HG03066 (cell line): ENCODE data around the gene TLE5.
"Not testable (repeated sequence)": the region's sequence is repeated elsewhere in the genome, so short reads cannot be mapped to it uniquely, and the experiment has no call there.

Experiments used
- ATAC-seq: cut with Tn5 transposase; IDR thresholded peaks from one replicate; pipeline ENCODE4 v1.9.1; 2021; ENCODE audit warnings: low read depth; ENCODE audit not compliant: unreplicated experiment

Gene TLE5

GRCh38 chr19:3045885-3046697 is 16.2 kb downstream of the TLE5 start:
- no peak for ATAC-seq

DNA sequence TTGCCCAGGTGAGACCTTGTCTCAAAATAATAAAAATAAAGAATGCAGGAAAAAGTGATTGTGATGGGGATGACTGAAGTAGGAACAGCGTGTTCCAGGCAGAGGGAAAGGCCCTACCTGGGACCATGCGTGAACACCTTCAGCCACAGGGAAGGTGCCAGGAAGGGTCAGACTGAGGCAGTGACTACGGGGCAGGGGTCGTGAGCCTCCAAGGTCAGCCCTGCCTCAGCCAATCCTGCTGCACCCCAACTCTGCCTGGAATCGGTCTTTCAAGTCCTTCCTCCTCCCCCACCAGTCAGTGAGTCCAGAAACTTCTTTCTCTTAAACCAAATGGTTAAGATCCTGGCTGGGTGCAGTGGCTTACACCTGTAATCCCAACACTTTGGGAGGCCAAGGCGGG is 17.1 kb downstream of the TLE5 start:
- no peak for ATAC-seq

DNA sequence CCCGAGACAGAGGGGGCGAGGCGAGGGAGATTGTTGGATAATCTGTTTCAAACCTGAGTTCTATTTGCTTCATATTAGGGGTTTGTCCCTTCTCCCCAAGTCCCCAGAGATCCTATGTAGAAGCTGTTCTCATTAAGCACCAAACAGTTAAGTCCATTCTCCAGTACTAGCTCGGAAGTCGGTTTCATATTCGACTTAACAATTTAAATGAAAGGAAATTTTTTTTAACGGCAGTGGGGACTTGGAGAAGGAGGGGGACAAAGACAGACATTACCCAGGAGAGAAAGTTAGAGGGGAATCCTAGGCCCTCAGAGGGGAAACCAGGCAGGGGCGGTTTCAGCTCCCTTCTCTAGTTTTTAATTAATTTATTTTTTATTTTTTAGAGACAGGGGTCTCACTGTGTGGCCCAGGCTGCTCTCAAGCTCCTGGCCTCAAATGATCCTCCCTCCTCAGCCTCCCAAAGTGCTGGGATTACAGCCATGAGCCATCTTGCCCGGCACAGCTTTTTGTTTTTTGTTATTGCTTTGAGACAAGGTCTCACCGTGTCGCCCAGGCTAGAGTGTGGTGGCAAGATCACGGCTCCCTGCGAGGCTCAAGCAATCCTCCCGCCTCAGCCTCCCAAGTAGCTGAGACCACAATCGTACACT is 19.6 kb downstream of the TLE5 start:
- ATAC-seq = no peak

- ATAC-seq = no peak
These were observed 20.3 kb downstream of the TLE5 start for GRCh38 chr19:3041761-3042620.

DNA sequence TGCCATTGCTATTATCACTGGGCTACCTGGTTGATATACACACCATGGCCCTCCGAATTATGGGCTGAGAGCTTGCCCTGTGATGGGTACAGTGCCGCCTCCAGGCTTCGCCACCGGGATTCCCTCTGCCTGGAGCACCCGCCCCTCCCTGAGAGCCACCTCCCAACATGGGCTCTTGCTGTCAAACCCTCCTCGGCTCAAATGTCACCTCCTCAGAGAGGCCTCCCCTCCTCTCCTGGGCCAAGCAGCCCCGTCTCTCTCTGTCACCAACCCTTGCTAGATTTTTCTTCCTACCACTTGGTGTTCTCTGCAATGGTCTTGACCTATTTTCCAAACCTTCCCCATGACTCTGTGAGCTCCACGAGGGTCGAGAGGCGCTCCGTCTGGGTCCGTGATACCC is 21.0 kb downstream of the TLE5 start:
- no peak for ATAC-seq

DNA sequence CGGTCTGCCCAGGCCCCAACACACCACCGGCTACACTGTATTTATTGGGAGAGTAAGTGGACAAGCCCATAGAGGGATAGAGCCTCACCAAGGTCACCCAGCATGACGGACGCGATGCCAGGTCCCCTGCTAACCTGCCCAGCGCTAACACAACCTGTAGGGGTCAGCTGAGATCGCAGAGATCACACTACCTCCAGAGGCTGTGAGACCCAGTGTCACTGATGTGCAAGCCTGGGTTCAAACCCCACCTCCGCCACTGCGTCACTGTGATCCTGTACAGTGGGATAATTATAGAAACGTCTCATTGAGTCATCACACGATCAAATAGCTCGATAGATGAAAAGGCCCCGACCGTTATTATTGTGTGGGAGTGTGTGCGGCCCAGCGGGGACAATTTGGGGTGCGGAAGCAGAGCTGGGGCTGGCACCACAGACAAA is 22.6 kb downstream of the TLE5 start:
- no peak for ATAC-seq

DNA sequence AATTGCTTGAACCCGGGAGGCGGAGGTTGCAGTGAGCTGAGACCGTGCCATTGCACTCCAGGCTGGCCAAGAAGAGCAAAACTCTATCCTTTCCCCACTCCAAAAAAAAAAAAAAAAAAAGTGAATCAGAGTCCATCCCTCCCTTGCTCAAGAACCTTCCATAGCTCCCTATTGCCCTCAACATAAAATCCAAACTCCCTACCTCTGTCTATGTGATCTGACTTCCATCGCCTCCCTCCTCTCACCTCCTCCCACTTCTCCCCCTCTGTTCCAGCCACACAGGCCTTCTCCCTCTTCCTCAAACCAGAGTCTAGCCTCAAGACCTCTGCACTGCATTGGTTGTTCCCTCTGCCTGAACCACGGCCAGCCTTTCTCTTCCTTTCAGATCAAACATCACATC is 23.2 kb downstream of the TLE5 start:
- ATAC-seq = no peak

DNA sequence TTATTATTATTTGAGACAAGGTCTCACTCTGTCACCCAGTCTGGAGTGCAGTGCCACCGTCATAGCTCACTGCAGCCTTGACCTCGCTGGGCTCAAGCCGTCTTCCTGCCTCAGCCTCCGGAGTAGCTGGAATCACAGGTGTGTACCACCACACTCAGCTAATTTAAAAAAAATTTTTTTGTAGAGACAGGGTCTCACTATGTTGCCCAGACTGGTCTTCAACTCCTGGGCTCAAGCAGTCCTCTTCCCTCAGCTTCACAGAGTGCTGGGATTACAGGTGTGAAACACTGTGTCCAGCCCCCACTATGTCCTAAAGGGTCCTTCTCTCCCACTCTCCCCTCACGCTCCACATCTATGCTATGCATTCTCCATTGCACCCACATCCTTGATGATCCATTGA is 24.1 kb downstream of the TLE5 start:
- ATAC-seq = no peak

DNA sequence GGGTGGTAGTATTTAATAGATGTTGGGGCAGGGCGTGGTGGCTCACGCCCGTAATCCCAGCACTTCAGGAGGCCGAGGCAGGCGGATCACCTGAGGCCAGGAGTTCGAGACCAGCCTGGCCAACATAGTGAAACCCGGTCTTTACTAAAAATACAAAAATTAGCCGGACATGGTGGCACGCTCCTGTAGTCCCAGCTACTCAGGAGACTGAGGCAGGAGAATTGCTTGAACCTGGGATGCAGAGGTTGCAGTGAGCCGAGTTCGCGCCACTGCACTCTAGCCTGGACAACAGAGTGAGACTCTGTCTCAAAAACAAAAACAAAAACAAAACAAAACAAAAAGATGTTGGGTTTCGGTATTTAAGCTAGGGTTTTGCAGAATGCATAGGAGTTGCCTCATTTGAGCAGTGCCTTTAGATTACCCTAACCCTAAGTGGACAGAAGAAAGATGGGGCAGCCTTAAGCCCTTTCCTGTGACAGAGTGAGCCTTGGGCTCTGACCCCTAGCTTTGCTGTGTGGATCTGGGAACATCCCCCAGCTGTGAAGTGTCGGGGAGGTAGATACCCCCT is 25.2 kb downstream of the TLE5 start:
- ATAC-seq = not testable (repeated sequence)

DNA sequence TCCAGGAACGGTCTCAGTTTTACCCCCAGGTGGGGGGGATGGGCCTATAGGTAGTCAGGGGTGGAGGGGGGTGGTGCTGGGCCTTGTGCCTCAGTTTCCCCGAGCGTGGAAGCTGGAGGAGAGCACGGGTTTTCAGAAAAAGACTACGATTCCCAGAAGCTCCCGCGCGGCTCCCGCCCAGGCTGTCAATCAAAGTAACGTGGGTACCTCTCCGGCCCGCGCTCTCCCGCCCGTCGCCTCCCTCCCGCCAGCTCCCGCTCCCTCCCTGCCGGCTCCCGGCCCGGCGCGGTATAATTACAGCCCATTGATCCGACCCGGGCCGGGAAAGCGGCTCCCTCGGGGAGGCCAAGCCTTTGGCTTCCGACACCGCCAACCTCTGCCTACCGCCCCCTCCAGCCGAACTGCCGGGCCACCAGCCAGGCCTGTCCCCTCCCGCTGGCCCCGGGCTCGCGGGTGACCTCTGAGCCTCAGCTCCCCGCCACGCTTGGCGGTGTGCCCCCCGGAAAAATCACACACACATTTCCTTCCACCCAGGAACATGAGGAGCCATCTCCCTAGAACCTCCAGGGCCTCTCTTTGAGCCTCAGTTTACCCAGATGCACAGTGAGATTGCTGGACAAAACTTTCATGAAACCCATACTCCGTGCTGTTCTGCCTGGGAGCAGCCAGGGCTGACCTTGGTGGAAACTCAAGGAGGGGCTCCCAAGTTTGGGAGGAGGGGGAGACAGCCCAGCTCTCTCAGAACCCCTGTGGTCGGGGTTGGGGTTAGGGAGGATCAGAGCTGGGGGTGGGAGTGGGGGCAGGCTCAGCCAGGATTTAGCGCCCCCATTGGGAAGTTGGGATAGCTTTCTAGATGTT is 25.9 kb downstream of the TLE5 start:
- ATAC-seq = peak; percentile 31

DNA sequence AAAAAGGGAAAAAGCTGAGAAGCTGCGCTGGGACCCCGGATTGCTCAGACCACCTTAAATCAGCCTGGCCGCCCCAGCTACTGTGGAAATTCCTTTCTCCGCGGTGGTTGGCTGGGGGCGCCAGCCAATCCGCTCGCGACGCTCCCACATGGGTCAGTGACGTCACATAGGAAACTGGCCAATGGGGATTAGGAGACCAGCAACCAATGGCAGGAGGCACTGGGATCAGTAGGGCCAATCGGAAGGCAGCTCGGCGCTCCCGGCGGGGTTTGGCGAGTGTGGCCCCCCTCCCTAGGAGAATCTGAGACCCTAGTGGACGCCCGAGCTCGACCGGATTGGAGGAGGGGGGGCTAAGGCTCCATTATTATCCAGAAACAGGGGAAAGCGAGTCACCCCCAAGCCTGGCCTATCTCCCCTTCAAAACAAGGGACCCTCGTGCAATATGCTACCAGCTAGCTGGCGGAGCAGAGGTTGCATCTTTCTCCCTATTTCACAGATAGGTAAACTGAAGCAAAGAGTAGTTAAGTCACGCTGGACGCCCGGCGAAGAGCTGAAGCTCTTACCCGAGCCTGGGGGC is 26.7 kb downstream of the TLE5 start:
- peak; percentile 83 for ATAC-seq

DNA sequence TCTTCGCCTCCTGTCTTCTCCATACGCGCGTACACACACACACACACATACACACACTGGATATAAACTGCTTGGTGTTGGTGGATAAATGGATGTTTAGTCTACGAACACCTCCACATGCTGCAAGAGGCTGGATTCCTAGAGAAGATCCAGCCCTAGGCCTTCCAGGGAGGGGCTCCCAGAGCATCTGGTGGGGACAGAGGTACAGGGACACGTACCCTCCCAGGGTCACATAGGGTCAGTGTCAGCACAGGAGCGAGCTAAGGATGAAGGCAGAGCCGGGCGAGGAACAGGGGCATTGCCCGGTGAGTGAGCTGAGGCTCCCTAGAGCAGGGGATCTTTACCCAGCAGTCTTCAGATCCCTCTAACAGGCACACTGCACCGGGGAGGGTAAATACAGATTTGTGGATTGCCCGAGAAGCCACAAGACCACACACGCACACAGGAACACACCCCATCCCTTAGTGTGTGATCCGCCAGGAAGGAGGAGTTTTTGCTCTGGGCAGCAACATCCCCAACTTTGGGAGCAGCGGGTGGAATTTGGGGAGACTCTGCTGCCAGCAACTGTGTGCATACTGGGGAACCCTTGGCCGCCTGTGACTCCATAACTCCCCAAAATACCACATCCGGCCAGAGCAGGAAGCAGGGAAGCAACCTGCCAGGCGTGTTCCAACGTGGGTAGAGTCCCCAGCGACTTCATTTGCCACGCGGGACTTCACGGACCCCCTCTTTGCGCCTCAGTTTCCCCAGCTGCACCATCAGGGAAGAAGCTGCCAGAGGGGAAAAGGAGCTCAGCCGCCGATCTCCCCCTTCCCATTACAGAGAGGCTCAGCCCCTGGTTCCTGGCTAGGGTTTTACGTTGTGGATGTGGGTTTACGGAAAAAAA is 27.4 kb downstream of the TLE5 start:
- ATAC-seq = no peak

DNA sequence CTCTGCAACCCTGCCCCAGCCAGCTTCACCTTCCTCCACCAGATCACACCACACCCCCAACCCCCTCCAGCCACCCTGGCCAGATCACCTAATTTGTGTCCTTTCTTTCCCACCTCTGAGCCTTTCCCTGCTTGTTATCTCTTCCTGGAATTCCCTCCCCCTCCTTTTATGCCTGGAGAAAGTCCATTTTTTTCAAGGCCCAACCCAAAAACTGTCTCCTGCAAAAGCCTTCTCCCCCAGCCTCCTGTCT is 28.0 kb downstream of the TLE5 start:
- no peak for ATAC-seq

DNA sequence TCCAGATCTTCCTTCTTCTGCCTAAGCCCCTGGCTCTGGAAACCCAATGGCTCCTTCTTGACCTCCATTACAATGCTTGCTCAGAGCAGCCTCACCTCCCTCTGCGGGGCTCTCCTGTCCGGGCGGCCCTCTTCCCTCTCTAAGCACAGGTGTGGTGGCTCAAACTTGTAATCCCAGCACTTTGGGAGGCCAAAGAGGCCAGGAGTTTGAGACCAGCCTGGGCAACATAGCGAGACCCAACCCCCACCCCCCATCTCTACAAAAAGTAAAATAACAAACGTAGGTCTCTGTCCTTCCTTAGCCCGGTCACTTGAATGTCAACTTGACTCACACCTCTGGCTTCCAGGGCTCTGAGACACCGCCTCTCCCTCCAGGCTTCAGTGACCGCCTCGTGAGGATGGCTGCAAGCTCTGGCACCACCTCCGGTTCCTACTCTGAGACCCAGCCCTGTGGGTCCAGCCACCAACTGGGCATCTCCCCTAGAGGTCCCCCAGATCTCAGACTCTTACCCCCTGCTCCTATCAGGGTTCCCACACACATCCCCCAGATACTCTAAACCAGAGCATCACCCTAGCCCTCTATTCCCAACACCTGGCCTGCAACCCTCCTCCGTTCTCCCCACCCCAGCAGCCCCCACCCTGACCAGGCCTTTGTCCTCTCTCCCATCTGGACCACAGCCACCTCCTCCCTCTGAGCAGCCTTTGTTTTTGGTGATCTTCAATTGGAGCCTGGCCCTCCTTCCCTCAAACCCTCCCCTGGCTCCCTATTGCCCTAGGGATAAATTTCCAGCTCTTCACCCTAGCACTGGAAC is 28.5 kb downstream of the TLE5 start:
- no peak for ATAC-seq

DNA sequence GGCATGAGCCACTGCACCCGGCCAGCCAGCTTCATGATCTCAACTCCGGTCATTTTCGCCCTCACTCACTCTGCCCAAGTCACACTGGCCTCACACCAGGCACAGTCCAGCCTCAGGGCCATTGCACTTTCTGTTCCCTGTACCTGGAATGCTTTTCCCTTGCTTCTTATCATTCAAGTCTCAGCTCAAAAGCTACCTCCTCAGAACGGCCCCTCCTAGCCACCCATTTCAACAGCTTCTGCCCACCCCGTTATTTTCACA is 30.8 kb downstream of the TLE5 start:
- ATAC-seq = no peak

DNA sequence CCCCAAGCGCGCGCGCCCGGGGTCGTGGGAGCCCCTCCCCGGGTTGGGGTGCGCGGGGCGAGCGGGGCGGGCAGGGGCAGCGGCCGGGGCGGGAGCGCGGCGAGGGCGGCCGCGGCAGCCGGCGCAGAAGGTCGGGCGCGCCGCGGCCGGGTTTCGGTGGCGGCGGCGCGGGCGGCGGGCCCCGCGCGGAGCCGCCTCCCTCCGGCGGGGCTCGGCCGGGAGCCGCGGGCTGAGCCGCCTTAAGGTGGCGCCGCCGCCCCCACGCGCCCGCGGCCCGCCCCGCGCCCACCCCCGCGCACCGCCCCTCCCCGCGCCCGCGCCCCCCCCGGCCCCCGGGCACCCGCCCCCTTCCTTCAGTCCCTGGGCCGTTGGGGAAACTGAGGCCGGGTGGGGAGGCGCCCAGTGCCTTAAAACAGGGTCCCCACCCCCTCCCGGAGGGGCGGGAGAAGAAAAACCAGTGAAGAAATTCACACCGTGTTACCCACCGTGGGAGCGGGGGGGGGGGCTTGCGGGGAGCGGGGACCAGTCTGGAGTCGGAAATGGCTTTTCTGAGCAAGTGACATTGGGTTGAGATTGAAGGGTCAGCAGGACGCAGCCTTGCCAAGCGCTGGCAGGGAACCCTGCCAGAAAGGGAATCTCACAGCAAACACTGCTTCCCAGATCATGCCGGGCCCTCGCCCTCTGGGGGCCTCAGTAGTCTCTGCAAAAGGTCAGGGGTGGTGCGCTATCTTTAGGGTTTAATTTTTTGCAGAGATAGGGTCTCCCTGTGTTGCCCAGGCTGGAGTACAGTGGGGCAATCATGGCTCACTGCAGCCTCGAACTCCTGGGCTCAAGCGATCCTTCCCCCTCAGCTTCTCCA is 33.0 kb downstream of the TLE5 start, which contains the start of gene TLE2:
Gene TLE2 (minus strand): TSS at position 216 of the 859 bp plus-strand sequence. CDS start 376 bp downstream, outside the sequence.
- ATAC-seq = no peak

GRCh38 chr19:3028305-3029064 is 33.8 kb downstream of the TLE5 start:
- ATAC-seq = no peak
